H1 (cell line): Measurements from ENCODE around the gene PLK5. TPM values are rescaled to one million over a fixed set of nuclear protein-coding genes. Genes with fewer than 3 reads are reported as not detected.

Experiments
- CTCF ChIA-PET: fragments of 300-600 bp; sonication (Branson Sonifier 250); formaldehyde crosslinking; loops from one replicate; lab custom pipeline; 2021; ENCODE audit not compliant: partially characterized antibody; lab: Charles Lee
- POLR2A ChIA-PET: fragments of 300-600 bp; sonication (Branson Sonifier 250); formaldehyde crosslinking; loops from one replicate; lab custom pipeline; 2021; ENCODE audit warnings: inconsistent platforms; ENCODE audit not compliant: partially characterized antibody; lab: Charles Lee
- DNase-seq, 2 experiments: peaks; one replicate each; pipeline versions ENCODE4 v3.0.0 to v3.0.0-alpha.2; 2010 to 2022; ENCODE audit warnings: low spot score in 2 of 2, low read depth in 1 of 2, mixed read lengths in 1 of 2
- FAIRE-seq: peaks from 2 replicates; lab custom pipeline; 2011; peaks lifted over from hg19 to GRCh38; lab: Jason Lieb, UNC
- H2AFZ ChIP-seq: 2 replicates; pipeline ENCODE4 v1.8.1; 2012; ENCODE audit warnings: low read length, inconsistent platforms
- H2AK5ac ChIP-seq: 2 replicates; pipeline ENCODE4 v1.6.1; 2013; ENCODE audit warnings: low read depth, low read length
- H2BK120ac ChIP-seq: replicated peaks from 2 replicates; pipeline ENCODE3; 2013; ENCODE audit warnings: low read depth, low read length, inconsistent platforms
- H2BK12ac ChIP-seq: 2 replicates; pipeline ENCODE4 v1.6.1; 2013; ENCODE audit warnings: low read depth, low read length
- H2BK15ac ChIP-seq: 2 replicates; pipeline ENCODE4 v1.6.1; 2013; ENCODE audit warnings: low read length
- H2BK20ac ChIP-seq: 2 replicates; pipeline ENCODE4 v1.6.1; 2013; ENCODE audit warnings: low read length
- H2BK5ac ChIP-seq: 2 replicates; pipeline ENCODE4 v1.6.1; 2013; ENCODE audit warnings: low read depth, low read length
- H3K14ac ChIP-seq: 2 replicates; pipeline ENCODE4 v1.6.1; 2013; ENCODE audit warnings: inconsistent platforms; ENCODE audit not compliant: insufficient read length
- H3K18ac ChIP-seq: 2 replicates; pipeline ENCODE4 v1.6.1; 2013; ENCODE audit warnings: low read length; ENCODE audit errors: extremely low read depth
- H3K23ac ChIP-seq: 2 replicates; pipeline ENCODE4 v1.6.1; 2013; ENCODE audit warnings: inconsistent platforms; ENCODE audit not compliant: insufficient read length
- H3K23me2 ChIP-seq: 2 replicates; pipeline ENCODE4 v1.6.1; 2013; ENCODE audit warnings: low read depth, low read length
- H3K27ac ChIP-seq: 2 replicates; pipeline ENCODE4 v1.6.1; 2011; ENCODE audit warnings: low read depth, low read length, inconsistent platforms
- H3K27me3 ChIP-seq, 4 experiments: replicated peaks in 1 of 4; 1 replicate in 1 of 4; 2 replicates in 3 of 4; pipeline versions ENCODE4 v1.6.1 to v1.8.1; 2011 to 2013; ENCODE audit warnings: low read length in 3 of 4, mild to moderate bottlenecking in 3 of 4, inconsistent platforms in 2 of 4, mixed read lengths in 2 of 4, moderate library complexity in 1 of 4; ENCODE audit not compliant: control insufficient read depth in 3 of 4, insufficient read depth in 3 of 4; ENCODE audit errors: extremely low read depth in 1 of 4
- H3K36me3 ChIP-seq, 4 experiments: 2 replicates each; pipeline versions ENCODE4 v1.6.1 to v1.8.1; 2011 to 2013; ENCODE audit warnings: mild to moderate bottlenecking in 4 of 4, low read length in 3 of 4, moderate library complexity in 2 of 4, control low read depth in 1 of 4, inconsistent platforms in 1 of 4; ENCODE audit not compliant: insufficient read depth in 4 of 4, control insufficient read depth in 2 of 4
- H3K4ac ChIP-seq: replicated peaks from 2 replicates; pipeline ENCODE3; 2013; ENCODE audit warnings: low read length, low read depth, mixed read lengths, inconsistent platforms; ENCODE audit not compliant: insufficient read length
- H3K4me1 ChIP-seq, 4 experiments: replicated peaks in 1 of 4; 1 replicate in 1 of 4; 2 replicates in 3 of 4; pipeline versions ENCODE4 v1.6.1 to v1.8.1; 2011 to 2013; ENCODE audit warnings: low read length in 3 of 4, inconsistent platforms in 2 of 4, mixed read lengths in 1 of 4; ENCODE audit not compliant: insufficient read depth in 4 of 4, control insufficient read depth in 3 of 4
- H3K4me2 ChIP-seq, 2 experiments: 2 replicates each; pipeline versions ENCODE4 v1.6.1 to v1.8.1; 2011 to 2013; ENCODE audit warnings: low read depth in 2 of 2, low read length in 2 of 2, control low read depth in 1 of 2, inconsistent platforms in 1 of 2, mild to moderate bottlenecking in 1 of 2; ENCODE audit not compliant: insufficient read depth in 1 of 2
- H3K4me3 ChIP-seq, 4 experiments: fragments of 200-600, 300-600 bp in 1 of 4; sonication (generic), shearing (Covaris generic), sonication (Bioruptor Twin) in 1 of 4; 2 replicates each; pipeline versions ENCODE4 v1.5.1 to v1.8.1; 2011 to 2016; ENCODE audit warnings: low read length in 4 of 4, low read depth in 3 of 4, control low read depth in 2 of 4, inconsistent platforms in 2 of 4, mild to moderate bottlenecking in 2 of 4, mixed read lengths in 1 of 4, moderate library complexity in 1 of 4; ENCODE audit not compliant: insufficient read depth in 2 of 4; ENCODE audit errors: extremely low read depth in 1 of 4
- H3K56ac ChIP-seq: replicated peaks from 2 replicates; pipeline ENCODE3; 2013; ENCODE audit warnings: low read depth, mild to moderate bottlenecking, mixed read lengths, low read length, inconsistent platforms; ENCODE audit not compliant: insufficient read length
- H3K79me1 ChIP-seq: 2 replicates; pipeline ENCODE4 v1.6.1; 2013; ENCODE audit warnings: low read depth, low read length, control low read depth
- H3K79me2 ChIP-seq, 2 experiments: 2 replicates each; pipeline versions ENCODE4 v1.6.1 to v1.8.1; 2012 to 2013; ENCODE audit warnings: low read length in 2 of 2, mild to moderate bottlenecking in 2 of 2, inconsistent platforms in 1 of 2; ENCODE audit not compliant: insufficient read depth in 2 of 2, control insufficient read depth in 1 of 2
- H3K9ac ChIP-seq, 4 experiments: replicated peaks in 1 of 4; 1 replicate in 1 of 4; 2 replicates in 3 of 4; pipeline versions ENCODE4 v1.6.1 to v1.8.1; 2011 to 2013; ENCODE audit warnings: low read depth in 3 of 4, low read length in 3 of 4, control low read depth in 2 of 4, mild to moderate bottlenecking in 2 of 4, moderate library complexity in 2 of 4, inconsistent platforms in 1 of 4; ENCODE audit errors: extremely low read depth in 1 of 4
- H3K9me3 ChIP-seq, 2 experiments: 2 replicates each; pipeline versions ENCODE4 v1.6.1 to v1.8.1; 2012 to 2013; ENCODE audit warnings: mild to moderate bottlenecking in 2 of 2, moderate library complexity in 2 of 2, control low read depth in 1 of 2, inconsistent platforms in 1 of 2, low read depth in 1 of 2, low read length in 1 of 2, mixed read lengths in 1 of 2; ENCODE audit not compliant: insufficient read depth in 2 of 2
- H4K20me1 ChIP-seq, 2 experiments: replicated peaks in 1 of 2; 2 replicates each; pipeline versions ENCODE3 to v1.8.1; 2011 to 2013; ENCODE audit warnings: inconsistent platforms in 2 of 2, low read length in 2 of 2, mild to moderate bottlenecking in 1 of 2; ENCODE audit not compliant: insufficient read depth in 2 of 2, control insufficient read depth in 1 of 2
- H4K5ac ChIP-seq: 2 replicates; pipeline ENCODE4 v1.6.1; 2013; ENCODE audit warnings: low read length, low read depth, mixed read lengths, inconsistent platforms; ENCODE audit not compliant: insufficient read length
- H4K8ac ChIP-seq: 2 replicates; pipeline ENCODE4 v1.8.0; 2013; ENCODE audit warnings: mild to moderate bottlenecking, moderate library complexity, low read length, inconsistent platforms; ENCODE audit not compliant: insufficient read depth; ENCODE audit errors: extremely low read depth
- H4K91ac ChIP-seq: replicated peaks from 2 replicates; pipeline ENCODE3; 2013; ENCODE audit warnings: low read length, mixed read lengths, inconsistent platforms; ENCODE audit not compliant: insufficient read length
- WGBS, 2 experiments: shearing (Covaris generic) in 1 of 2; methylation state at CpG; one replicate each; pipeline versions ENCODE4 v1.1.6 to v1.1.7; 2013 to 2015; ENCODE audit warnings: low lambda C conversion rate in 2 of 2, mixed read lengths in 2 of 2, inconsistent platforms in 1 of 2, low coverage in 1 of 2, missing lambda C conversion rate in 1 of 2; ENCODE audit not compliant: insufficient replicate concordance in 2 of 2, insufficient coverage in 1 of 2, insufficient read length in 1 of 2; ENCODE audit errors: extremely low coverage in 1 of 2, missing lambda C conversion rate in 1 of 2; 5-methylcytosine and 5-hydroxymethylcytosine counted together
- polyA plus RNA-seq, 7 experiments: library from polyadenylated mRNA; depleted of rRNA in 3 of 7; stranded (reverse) in 5 of 7; unstranded in 2 of 7; fragments of >200 nt in 5 of 7; fragments of 200-250 nt in 2 of 7; gene quantifications; 1 replicate in 5 of 7; 2 replicates in 1 of 7; 4 replicates in 1 of 7; pipeline versions ENCODE4 v1.2.1 to v1.2.3, GENCODE V29; 2011 to 2013; ENCODE audit warnings: missing spikeins in 2 of 7, mixed read lengths in 2 of 7
- total RNA-seq: library from RNA; stranded (reverse); fragmentation: NEBNext Ultra II Directional; extraction: Animal tissue kit (Norgen Biotek cat#: 25700); gene quantifications from 2 replicates; pipeline ENCODE4 v1.2.1, GENCODE V29; 2021

PLK5 gene
- total and polyA plus RNA-seq, 2 of the 8 experiments (the other 6 are each of a cell fraction or from before 2014, with no cell fraction given), result 0.43 to 0.45 TPM

DNA sequence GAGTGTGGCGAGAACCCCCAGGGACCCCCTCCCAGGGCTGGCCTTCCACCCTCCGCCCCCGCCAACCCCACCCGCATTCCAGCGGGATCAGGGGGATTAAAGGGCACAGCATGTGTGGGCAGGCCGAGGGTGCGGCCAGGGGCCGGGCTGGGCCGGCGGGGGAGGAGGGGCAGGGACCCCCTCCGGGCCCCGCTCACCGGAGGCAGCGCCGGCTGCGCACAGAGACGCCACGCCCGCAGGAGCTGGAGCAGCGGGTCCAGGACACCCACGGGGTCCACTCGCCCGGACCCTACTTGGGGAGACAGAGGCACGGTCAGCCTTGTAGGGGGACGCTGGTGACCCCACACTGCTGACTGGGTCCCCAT, 13.5 kb upstream of the PLK5 start:
- no peak overlapping the region for H3K4ac ChIP-seq

More for the DNA sequence above, 13.5 kb upstream of the PLK5 start:
- Histone ChIP-seq H3K56ac (no peak overlapping the region), H3K4me3 (no peak overlapping the region), H4K8ac (no peak overlapping the region), H3K9me3 (no peaks in the 10 kb centered on the region), H3K18ac (no peak overlapping the region), H2BK120ac (no peak overlapping the region), H3K9ac (no peak overlapping the region), H4K5ac (no peak overlapping the region), H4K91ac (no peak overlapping the region), H2BK20ac (no peak overlapping the region), H3K14ac (no peak overlapping the region), H2AFZ (no peak overlapping the region), H3K4me1 (peaks cover 0 to 3% (median 0%) of the 10 kb centered on the region in 4 experiments; a peak in 3 of 7 replicates), H3K79me2 (no peaks in the 10 kb centered on the region), H2BK5ac (no peak overlapping the region), H2AK5ac (no peak overlapping the region), H3K36me3 (no peaks in the 10 kb centered on the region), H2BK15ac (peak overlapping the region; percentile 46; the same call in 1 of the 2 replicates), H3K23me2 (peaks cover 6% of the 10 kb centered on the region; the same call in 1 of the 2 replicates), H3K23ac (no peak overlapping the region), H2BK12ac (no peak overlapping the region), H4K20me1 (peaks cover 0 to 6% of the 10 kb centered on the region in 2 experiments), H3K27ac (no peak overlapping the region), H3K79me1 (no peaks in the 10 kb centered on the region), H3K4me2 (0 out of 4 replicates have a peak overlapping the region, but pooled peaks of 1 of the 2 experiments have one; percentile 9), H3K27me3 (peaks cover 0 to 10% (median 5%) of the 10 kb centered on the region in 4 experiments; a peak in 6 of 7 replicates)
- no peak for FAIRE-seq
- POLR2A ChIA-PET, result no interaction called here
- DNase-seq, result no peak
- CTCF ChIA-PET, result no interaction called here
- 76% methylated on average over 4 of the region's 25 CpGs; no CpG with 5 or more reads in 1 of the 2 experiments for WGBS, 2 experiments
